Femur (tissue), 1 donor: Measurements from ENCODE around the gene GRB14.
A peak's percentile ranks its signal among the peaks of the same experiment; 100 is the strongest.
"Not testable (repeated sequence)": the region's sequence is repeated elsewhere in the genome, so short reads cannot be mapped to it uniquely, and the experiment has no call there.

Experiments used
- DNase-seq: peaks from one replicate; pipeline ENCODE4 v3.0.0-alpha.2; 2017

The GRB14 gene

DNA sequence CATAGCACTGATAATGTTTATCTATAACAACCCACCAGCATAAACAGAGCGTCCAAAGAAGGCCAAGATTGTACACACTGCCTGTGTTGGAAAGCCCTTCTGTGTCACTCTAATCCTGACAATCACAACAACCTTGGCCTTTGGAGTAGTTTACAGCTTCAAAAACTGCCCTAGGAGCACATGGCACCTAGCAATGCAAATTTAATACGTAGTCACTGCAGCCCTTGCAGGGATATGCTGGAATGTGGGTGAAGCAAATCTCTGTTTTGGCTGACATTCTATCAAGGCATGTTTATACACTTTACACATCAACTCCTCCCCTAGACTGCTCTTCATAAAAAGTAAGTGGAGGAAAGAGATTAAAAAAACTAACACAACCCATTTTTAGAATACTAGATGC, 66.8 kb downstream of the GRB14 start:
- no peak for DNase-seq

DNA sequence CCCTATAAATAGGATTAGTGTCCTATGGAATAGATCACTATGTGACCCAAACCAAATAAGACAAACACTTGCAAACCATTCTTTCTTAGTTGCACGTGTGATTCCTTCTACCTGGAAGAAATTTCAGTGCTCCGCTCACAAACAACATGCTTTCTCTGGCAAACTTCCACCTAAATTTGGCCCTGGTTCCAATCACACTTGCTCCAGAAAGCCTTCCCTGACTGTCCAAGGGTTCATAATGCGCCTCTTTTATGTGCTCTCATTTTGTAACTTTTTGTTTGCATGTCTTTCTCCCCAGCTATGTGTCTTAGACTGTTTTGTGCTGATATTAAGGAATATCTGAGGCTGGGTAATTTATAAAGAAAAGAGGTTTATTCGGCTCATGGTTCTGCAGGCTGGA, 69.8 kb downstream of the GRB14 start:
- DNase-seq = no peak

DNA sequence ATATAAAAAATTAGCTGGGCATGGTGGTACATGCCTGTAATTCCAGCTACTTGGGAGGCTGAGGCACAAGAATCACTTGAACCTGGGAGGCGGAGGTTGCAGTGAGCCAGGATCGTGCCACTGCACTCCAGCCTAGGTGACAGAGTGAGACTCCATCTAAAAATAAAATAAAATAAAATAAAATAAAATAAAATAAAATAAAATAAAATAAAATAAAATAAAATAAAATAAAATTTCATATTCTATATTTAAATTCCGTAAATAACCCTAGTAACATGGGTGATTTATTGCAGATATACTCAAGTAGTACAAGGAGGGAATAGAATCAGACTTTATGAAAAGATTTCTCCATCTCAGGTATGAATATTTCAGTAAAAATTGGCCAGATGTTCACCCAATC, 71.6 kb downstream of the GRB14 start:
- not testable (repeated sequence) for DNase-seq

DNA sequence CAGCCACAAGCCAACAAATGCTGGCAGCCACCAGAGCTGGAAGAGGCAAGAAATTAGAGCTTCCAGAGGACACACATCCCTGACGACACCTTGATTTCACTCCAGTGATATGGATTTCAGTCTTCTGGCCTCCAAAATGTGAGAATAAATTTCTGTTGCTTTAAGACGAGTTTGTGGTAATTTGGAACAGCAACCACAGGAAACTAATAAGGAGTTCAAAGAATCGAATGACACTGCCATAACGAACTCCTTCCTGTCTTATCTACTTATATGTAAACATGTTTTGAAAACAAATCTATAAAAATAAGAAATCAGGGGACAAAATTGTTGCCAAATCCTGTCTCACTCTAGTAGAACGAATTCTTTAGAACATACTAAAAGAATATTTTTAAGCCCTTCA, 75.8 kb downstream of the GRB14 start:
- DNase-seq = no peak

DNA sequence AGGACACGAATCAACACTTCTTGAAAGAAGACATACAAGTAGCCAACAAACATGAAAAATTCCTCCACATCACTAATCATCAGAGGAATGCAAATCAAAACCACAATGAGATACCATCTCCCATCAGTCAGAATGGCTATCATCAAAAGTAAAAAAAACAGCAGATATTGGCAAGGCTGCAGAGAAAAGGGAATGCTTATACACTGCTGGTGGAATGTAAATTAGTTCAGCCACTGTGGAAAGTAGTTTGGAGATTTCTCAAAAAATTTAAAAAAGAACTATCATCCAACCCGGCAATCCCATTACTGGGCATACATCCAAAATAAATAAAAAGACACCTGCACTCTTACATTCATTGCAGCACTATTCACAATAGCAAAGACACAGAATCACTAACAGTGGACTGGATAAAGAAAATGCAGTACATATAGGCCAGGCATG, 78.7 kb downstream of the GRB14 start:
- DNase-seq = no peak

DNA sequence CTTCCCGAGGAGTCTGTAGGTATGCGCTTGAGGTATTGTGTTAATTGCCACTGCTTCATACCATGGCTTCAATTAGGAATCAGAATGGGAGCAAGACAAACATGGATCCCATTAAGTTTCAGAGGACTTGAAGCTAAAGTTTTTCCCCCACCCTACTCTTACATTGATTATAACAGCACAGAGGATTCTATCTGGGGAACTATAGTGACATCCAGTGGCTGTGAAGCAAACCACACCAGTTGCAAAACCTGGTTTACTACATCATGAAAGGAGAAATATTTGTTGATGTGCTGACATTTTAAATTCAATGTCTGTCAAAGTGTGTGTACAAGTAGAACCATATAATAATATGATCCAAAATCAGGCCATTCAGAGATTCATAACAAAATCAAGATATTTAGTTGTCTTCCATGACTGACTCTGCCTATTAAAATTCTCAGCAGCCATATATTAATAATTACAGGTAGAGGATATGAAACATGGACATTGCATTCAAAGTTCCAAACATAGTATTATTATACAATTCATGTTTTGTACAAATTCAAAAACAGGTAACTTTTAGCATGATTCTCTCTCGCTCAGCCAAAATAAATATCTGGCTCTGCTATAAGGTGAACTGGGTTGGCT, 82.9 kb downstream of the GRB14 start:
- DNase-seq = no peak

DNA sequence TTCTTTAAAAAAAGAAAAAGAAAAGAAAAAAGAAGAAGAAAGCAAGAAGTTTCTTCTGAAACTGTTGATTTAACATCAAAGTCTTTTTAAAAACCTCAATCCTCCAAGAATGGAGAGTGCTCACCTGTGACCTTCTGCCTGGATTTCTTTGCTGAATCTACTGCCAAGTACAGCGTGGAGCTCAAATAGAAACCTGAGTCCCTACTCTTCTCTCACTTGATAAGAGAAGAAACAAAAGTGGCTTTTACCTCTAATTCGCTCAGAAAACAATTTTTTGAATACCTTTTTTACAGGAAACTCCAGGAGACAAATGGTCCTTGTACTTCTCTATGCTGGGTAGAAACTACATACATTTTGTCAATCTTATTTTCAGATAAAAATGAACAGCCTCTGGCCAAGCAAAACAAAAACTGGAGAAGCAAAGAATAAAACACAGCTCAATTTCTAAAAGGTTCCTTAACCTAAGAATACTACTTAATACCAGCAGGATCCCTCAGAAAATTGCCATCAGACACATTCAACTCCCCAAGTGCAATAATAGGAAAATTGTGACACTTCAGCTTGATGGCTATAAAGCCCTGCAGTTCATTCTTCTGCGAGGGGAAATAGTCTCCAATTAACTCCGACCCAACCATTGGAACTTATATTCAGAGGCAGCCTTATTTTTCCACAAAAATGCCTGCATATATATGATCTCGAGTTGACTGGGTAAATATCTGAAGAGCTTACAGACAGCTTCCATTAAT, 85.8 kb downstream of the GRB14 start:
- no peak for DNase-seq

DNA sequence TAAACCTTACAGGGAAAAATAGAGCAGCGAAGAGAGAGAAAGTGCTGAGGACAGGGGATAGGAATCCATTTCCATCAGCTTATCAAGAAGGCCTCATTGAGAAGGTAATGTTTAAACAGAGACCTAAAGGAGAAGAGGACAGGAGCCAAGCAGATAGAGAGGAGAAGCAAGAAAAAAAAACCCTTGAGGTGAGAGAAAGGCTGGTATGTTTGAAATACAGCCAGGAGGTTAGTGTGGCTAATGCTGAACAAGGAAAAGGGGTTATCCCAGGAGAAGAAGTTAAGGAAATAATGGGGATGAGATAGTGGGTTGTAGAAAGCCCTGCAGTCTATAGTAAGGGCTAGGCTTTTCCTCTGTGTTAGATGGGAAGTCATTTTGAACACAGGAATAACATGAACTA, 90.8 kb downstream of the GRB14 start:
- DNase-seq = no peak

DNA sequence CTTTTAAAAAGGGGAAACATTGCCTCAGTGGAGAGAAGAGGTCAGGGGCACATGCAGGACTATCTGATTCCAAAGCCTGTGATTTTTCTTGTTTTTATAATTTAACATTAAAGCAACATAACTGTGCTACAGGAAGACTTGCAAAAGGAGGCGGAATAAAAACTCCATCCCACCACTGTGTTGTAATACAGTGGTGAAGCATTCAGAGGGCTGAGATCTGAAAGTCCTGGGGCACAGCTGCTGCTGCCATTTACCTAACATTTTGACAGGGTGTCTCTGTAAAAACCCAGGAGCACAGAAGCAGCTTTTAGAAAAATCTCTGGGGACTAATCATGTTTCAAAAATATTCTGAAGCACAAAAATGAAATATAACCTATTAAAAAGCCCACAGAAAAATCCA, 97.6 kb downstream of the GRB14 start:
- no peak for DNase-seq

DNA sequence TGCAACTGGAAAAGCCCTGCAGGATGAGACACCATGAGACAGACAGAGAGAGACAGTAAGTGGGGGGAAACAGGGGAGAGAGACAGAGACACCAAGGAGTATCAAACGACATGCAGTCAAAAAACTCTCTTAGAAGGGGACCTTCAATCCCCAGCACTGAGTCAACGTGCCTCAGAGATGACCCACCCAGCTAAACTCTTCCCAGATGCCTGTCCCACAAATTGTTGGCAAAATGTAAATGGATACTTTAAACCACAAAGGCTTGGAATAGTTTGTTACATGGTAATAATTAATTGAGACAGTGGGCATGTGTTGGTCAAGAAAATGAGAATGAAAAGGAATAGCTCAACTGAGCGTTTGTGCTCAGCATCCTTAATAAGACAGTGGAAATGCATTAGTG, 98.3 kb downstream of the GRB14 start:
- no peak for DNase-seq

DNA sequence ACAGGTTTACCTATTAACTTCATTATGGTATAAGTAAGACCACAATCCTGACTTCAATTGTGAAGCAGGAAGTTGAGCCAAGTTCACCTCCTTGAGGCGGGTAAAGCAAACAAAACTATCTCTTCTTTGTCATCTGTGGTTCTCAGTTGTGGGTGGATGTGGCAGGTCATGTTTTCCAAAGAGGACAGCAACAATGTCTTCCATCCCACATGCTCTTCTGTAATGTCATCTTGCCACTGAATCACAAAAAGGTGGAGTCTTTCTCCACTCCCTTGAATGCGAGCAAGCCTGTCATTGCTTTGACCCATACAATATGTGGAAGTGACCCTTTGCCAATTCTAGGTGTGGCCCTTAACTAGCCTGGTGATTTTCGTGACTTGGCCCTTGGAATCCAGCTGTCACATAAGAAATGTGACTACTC, 98.7 kb downstream of the GRB14 start:
- no peak for DNase-seq

DNA sequence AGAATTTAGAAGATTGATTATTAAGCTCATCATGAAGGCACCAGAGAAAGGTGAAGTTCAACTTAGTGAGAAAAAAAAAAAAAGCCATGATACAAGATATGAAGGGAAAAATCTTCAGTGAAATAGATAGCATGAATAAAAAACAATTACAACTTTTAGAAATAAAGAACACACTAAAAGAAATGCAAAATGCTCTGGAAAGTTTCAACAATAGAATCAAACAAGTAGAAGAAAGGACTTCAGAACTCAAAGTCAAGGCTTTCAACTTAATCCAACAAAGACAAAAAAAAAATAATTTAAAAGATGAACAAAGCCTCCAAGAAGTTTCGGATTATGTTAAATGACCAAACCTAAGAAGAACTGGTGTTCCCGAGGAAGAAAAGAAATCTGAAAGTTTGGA, 105.5 kb downstream of the GRB14 start:
- DNase-seq = no peak

DNA sequence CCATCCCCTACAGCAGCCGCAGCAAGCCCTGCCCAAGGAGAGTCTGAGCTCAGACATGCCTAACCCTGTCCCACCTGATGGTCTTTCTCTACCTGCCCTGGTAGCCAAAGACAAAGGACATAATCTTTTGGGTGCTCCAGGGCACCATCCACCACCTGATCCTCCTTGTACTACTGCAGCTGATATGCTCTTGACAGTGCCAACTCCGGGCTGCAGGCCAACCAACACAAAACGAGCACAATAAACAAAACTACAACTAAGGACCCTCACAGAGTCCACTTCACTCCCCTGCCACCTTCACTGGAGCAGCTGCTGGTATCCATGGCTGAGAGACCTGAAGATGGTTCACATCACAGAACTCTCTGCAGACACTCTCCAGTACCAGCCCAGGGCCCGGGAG, 106.3 kb downstream of the GRB14 start:
- DNase-seq = no peak

DNA sequence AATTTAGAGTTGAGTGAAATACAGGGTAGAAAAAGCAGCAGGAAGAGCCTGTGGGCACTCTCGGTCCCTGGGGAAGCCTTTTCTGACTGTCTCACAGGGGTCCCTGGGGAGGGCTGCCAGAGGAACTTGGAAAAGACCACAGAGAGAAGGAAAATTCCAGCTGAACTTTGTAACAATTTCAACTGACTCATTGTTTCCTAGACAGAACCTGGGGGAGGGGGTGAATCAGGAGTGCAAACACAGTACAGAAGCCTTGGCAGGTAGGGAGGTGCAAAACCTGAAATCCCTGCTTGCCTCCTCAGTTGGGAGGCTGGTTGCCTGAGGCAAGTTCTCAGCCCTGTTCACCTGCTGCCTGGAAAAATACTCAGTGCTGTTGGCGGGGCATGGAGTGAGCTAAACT, 106.8 kb downstream of the GRB14 start:
- peak; percentile 29 for DNase-seq

DNA sequence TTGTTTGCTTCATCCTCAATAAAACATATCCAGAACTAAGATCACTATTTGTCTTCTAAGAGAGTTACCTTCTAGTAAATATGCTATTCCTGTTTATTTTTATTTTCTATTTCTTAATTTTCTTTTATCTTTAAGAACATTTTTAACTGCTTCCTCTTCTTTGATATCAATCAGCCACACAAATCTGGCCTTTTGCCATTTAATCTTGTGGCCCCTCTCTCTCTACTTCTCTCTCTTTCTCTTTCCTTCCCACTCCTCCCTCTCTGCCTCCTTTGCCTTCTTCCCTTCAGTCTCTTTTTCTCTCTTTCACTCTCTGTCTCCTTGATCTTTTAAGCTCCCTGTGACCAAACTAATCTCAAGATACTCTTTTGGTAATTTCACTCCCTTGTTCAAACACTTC, 108.4 kb downstream of the GRB14 start:
- DNase-seq = no peak

DNA sequence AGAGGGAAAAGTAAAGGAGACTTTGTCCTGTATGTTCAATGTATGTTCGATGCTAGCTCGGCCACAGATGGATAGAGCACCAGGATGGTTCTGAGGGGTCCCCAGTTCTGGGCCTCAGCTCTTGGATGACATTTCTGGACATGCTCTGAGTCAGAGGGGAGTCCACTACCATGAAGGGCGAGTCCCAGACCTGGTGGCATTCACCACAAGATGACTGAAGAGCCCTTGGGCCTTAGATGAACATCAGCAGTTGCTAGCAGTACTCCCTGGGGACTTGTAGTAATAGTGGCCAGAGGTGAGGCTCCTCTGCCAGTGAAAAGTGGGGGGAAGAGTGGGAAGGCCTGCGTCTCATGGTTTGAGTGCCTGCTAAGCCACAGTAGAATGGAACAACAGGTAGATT, 109.5 kb downstream of the GRB14 start:
- DNase-seq = no peak

DNA sequence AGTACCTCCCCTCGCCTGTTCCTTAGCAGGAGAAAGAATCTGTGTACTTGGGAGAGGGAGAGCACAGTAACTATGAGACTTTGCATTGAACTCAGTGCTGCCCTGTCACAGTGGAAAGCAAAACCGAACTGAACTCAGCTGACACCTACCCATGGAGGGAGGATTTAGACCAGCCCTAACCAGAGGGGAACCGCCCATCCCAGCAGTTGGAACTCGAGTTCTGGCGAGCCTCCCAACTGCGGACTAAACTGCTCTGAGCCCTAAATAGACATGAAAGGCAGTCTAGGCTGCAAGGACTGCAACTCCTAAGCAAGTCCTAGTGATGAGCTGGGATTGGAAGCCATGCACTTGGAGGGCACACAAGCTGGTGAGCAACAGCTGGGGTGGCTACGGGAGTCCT, 110.4 kb downstream of the GRB14 start:
- DNase-seq = peak; percentile 48

DNA sequence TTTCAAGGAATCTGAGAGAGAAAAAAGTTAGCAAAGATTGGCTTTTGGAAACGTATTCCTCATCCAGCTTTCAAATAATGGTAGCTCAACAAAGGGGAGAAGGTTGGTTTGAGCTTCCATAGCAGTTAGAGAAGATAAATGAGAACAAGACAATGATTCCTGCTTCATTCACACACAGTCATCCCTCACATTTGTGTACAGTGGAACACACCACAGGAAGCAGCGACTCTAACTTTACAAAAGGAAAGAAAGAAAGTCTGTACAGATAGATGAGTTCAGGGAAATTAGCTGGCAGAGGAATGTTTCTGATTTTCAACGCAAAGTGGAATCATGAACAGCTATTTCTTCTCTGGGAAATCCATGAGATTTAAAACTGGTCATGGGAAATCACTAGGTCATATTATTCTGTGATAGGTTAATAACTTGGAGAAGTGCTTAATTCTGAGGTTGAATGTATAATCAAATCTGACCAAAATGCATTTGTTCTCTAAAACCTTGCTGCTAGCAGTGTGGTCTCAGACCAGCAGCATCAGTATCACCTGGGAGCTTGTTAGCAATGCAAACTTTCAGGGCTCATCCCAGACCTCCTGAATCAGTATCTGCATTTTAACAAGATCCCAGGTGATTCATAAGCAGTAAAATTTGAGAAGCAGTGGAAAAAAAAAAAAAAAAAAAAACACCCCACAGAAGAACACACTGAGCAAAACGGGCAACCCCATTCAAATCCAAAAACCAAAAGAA, 112.0 kb downstream of the GRB14 start:
- no peak for DNase-seq

DNA sequence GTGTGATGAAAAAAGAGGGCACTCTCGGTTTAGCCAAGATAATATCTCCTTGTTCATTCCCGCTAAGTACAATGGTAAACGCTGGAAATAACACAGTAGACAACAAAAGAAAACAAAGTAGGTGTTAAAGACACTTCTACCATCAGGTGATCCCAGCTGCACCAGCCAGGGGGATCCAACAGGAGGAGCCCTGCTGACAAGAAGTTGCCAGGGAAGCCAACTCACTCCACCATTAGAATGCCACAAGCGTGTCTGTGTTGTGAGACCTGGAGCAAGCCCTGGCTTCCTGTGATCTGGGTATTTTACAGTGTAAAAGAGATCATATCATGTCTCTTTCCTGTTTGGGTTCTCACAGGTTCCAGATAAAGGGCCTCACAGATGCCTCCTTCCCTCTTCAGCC, 117.0 kb downstream of the GRB14 start:
- DNase-seq = no peak

DNA sequence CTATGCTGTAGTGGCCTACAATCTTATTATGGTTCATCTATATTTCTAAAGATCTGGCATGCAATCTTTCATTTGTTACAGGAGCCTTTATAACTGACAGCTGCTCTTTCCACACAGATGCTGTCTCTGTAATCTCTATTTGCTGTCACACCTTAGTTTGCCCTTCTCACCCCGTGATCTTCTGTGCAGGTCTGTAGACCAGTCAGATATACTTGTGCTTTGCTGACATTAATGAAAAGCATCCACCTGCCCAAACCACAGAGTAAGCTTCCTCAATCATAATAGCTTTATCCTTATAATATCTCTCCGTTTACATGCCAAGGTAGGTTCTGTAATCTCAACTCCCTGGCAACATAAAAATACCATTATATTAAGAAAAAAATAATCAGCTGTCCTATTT, 122.4 kb downstream of the GRB14 start:
- DNase-seq = no peak

DNA sequence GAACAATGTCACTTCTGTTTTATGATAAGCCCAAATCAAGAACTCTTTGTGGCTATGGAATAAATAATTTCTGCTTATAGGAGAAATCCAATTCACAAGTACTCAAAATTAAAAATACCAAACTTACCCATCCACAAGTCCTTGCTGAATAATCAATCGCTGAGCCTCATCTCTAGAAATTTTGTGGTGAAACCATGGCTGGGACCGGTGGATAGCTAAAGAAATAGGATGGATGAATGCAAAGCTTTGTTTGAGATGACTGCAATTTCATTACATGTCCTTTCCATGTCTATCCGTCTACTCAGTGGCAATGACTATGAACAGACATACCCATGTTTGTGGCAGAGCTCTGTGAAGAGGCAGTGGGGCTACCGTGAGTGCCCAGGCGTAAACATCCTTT, 124.4 kb downstream of the GRB14 start:
- no peak for DNase-seq

DNA sequence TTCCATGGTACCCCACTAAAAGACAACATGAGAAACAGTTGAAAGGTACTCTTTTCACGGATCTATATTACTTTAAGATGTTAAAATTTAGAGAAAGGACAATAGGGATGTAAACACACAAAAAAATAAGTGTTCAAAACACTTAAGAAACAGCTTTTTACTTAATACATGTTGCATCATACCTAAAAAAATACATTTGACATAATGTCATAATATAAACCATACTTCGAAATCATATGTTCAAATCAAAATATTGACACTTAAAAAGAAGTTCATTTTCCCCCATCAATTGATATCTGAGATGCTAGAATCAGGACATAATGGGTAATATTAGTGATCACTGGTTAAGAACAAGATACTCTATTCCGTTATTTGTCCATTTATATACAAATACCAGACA, 124.9 kb downstream of the GRB14 start:
- no peak for DNase-seq

DNA sequence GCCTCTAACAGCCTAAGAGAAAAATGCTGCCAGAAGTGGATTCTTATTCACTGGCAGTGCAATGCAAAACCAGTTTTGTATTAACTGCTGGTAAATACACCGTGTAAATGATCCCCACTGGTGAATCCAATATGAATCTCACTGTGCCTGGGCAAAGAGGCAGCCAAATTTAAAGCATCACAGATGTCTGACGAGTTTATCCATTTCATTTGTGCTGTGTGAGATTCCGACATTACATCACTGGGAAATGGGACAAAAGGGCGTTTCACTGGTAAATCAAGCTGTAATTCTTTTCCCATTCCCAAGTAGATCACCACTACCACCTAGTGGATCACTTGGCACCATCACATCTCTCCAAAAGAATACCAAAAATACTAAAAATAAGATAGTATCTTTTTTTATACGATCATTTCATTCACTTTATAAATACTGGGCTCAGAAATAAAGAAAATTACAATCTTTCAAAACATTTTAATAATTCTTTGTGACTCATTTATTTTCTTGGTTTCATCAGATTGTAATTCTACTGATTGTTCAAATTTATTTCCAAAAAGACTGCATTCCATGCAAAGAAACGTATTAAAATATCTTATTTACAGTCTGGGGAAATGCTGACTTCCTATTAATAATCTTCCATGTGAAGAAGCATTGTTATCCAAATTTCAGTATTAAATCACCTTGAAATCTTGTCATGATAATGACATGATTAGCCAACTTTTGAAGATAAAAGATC, 125.6 kb downstream of the GRB14 start:
- peak; percentile 22 for DNase-seq

DNA sequence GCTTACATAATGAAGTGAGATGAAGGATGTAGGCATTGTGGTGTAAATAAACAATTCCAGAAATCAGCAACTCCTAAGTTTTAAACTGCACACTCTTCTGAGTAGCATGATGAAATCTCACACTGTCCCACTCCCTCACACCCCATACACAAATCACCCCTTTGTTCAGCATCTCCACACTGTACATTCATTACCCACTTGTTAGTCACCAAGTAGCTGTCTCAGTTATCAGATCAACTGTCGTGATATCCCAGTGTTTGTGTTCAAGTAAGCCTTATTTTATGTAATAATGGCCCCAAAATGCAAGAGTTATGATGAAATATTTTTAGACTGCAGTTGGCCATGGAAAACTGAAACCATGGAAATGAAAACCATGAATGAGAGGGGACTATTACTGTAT, 135.7 kb downstream of the GRB14 start:
- DNase-seq = no peak
